Activated naive CD8-positive, alpha-beta T cell treated with anti-CD3 and anti-CD28 coated beads, Interleukin-2, amount 50 U/mL, for 24 hours (primary cell): Measurements from ENCODE around the gene ZFP36L2.

ENCODE experiments used
- ATAC-seq: fragments of 150-1000 bp; cut with Tn5 transposase; one replicate; pipeline ENCODE4 v1.10.0; 2021
- DNase-seq: peaks from one replicate; pipeline ENCODE4 v3.0.0; 2021
- H3K27ac Mint-ChIP-seq: one replicate; pipeline ENCODE4 v1.8.0; 2021; ENCODE audit warnings: mild to moderate bottlenecking, mixed read lengths
- H3K27me3 Mint-ChIP-seq: one replicate; pipeline ENCODE4 v1.8.0; 2021; ENCODE audit warnings: mixed read lengths
- H3K36me3 Mint-ChIP-seq: one replicate; pipeline ENCODE4 v1.8.0; 2021; ENCODE audit warnings: low read depth, mixed read lengths
- H3K4me1 Mint-ChIP-seq: one replicate; pipeline ENCODE4 v1.8.0; 2021; ENCODE audit warnings: mixed read lengths
- H3K4me3 Mint-ChIP-seq: one replicate; pipeline ENCODE4 v1.8.0; 2021; ENCODE audit warnings: mild to moderate bottlenecking, moderate library complexity, mixed read lengths
- H3K9me3 Mint-ChIP-seq: one replicate; pipeline ENCODE4 v1.8.0; 2021; ENCODE audit warnings: mixed read lengths

ZFP36L2 gene

GRCh38 chr2:43259512-43259911 lies 33.1 kb upstream of the ZFP36L2 start:
- H3K4me3 Mint-ChIP-seq: no peak overlapping the region
- no peak overlapping the region for H3K27ac Mint-ChIP-seq
- H3K27me3 Mint-ChIP-seq: no peaks in the 10 kb centered on the region
- H3K9me3 Mint-ChIP-seq: no peaks in the 10 kb centered on the region
- no peaks in the 10 kb centered on the region for H3K4me1 Mint-ChIP-seq
- DNase-seq: no peak
- H3K36me3 Mint-ChIP-seq: peaks cover 12% of the 10 kb centered on the region
- no peak for ATAC-seq

- Mint-ChIP-seq H3K36me3 (peaks cover 17% of the 10 kb centered on the region), H3K27me3 (no peaks in the 10 kb centered on the region), H3K27ac (no peak overlapping the region), H3K4me1 (no peaks in the 10 kb centered on the region), H3K4me3 (no peak overlapping the region), H3K9me3 (no peaks in the 10 kb centered on the region)
- DNase-seq (no peak), ATAC-seq (no peak)
Observed at GRCh38 chr2:43258547-43259156, 32.2 kb upstream of the ZFP36L2 start.

- H3K4me1 Mint-ChIP-seq: no peaks in the 10 kb centered on the region
- peaks cover 9% of the 10 kb centered on the region for H3K36me3 Mint-ChIP-seq
- no peaks in the 10 kb centered on the region for H3K9me3 Mint-ChIP-seq
- DNase-seq: no peak
- H3K27me3 Mint-ChIP-seq: no peaks in the 10 kb centered on the region
- H3K27ac Mint-ChIP-seq: no peak overlapping the region
- no peak for ATAC-seq
- no peak overlapping the region for H3K4me3 Mint-ChIP-seq
Observed at GRCh38 chr2:43255296-43255910, 29.0 kb upstream of the ZFP36L2 start.

GRCh38 chr2:43254331-43254730 lies 27.9 kb upstream of the ZFP36L2 start:
- Mint-ChIP-seq H3K4me3 (no peak overlapping the region), H3K9me3 (no peaks in the 10 kb centered on the region), H3K27me3 (no peaks in the 10 kb centered on the region), H3K4me1 (no peaks in the 10 kb centered on the region), H3K36me3 (peaks cover 9% of the 10 kb centered on the region), H3K27ac (no peak overlapping the region)
- no peak for ATAC-seq
- no peak for DNase-seq

- H3K4me3 Mint-ChIP-seq: no peak overlapping the region
- ATAC-seq: no peak
- DNase-seq: no peak
- H3K27ac Mint-ChIP-seq: no peak overlapping the region
- peaks cover 8% of the 10 kb centered on the region for H3K36me3 Mint-ChIP-seq
- no peaks in the 10 kb centered on the region for H3K9me3 Mint-ChIP-seq
- no peaks in the 10 kb centered on the region for H3K4me1 Mint-ChIP-seq
- H3K27me3 Mint-ChIP-seq: no peaks in the 10 kb centered on the region
Observed at GRCh38 chr2:43251171-43251731, 24.8 kb upstream of the ZFP36L2 start.

GRCh38 chr2:43250015-43250414 lies 23.6 kb upstream of the ZFP36L2 start:
- Mint-ChIP-seq H3K4me1 (no peaks in the 10 kb centered on the region), H3K27ac (no peak overlapping the region), H3K27me3 (no peaks in the 10 kb centered on the region), H3K9me3 (no peaks in the 10 kb centered on the region), H3K36me3 (peaks cover 10% of the 10 kb centered on the region), H3K4me3 (no peak overlapping the region)
- no peak for ATAC-seq
- DNase-seq: no peak

GRCh38 chr2:43248621-43249020 lies 22.2 kb upstream of the ZFP36L2 start:
- Mint-ChIP-seq H3K4me1 (no peaks in the 10 kb centered on the region), H3K27ac (no peak overlapping the region), H3K9me3 (no peaks in the 10 kb centered on the region), H3K4me3 (no peak overlapping the region), H3K27me3 (no peaks in the 10 kb centered on the region), H3K36me3 (peaks cover 7% of the 10 kb centered on the region)
- ATAC-seq: no peak
- DNase-seq: no peak

- Mint-ChIP-seq H3K4me3 (no peak overlapping the region), H3K9me3 (no peaks in the 10 kb centered on the region), H3K36me3 (peaks cover 7% of the 10 kb centered on the region), H3K4me1 (no peaks in the 10 kb centered on the region), H3K27me3 (no peaks in the 10 kb centered on the region), H3K27ac (no peak overlapping the region)
- no peak for ATAC-seq
- no peak for DNase-seq
Observed at GRCh38 chr2:43246641-43247040, 20.2 kb upstream of the ZFP36L2 start.

GRCh38 chr2:43241558-43241957 lies 15.2 kb upstream of the ZFP36L2 start:
- DNase-seq (no peak), ATAC-seq (no peak)
- Mint-ChIP-seq H3K4me1 (peaks cover 15% of the 10 kb centered on the region), H3K27me3 (no peaks in the 10 kb centered on the region), H3K36me3 (peaks cover 7% of the 10 kb centered on the region), H3K9me3 (no peaks in the 10 kb centered on the region), H3K27ac (no peak overlapping the region), H3K4me3 (no peak overlapping the region)

GRCh38 chr2:43240766-43241150 lies 14.4 kb upstream of the ZFP36L2 start:
- peaks cover 15% of the 10 kb centered on the region for H3K4me1 Mint-ChIP-seq
- H3K27me3 Mint-ChIP-seq: no peaks in the 10 kb centered on the region
- H3K9me3 Mint-ChIP-seq: no peaks in the 10 kb centered on the region
- DNase-seq: no peak
- no peak overlapping the region for H3K4me3 Mint-ChIP-seq
- H3K36me3 Mint-ChIP-seq: peaks cover 7% of the 10 kb centered on the region
- no peak for ATAC-seq
- no peak overlapping the region for H3K27ac Mint-ChIP-seq

GRCh38 chr2:43239981-43240765 lies 13.8 kb upstream of the ZFP36L2 start:
- Mint-ChIP-seq H3K27me3 (no peaks in the 10 kb centered on the region), H3K36me3 (peaks cover 5% of the 10 kb centered on the region), H3K9me3 (no peaks in the 10 kb centered on the region), H3K4me1 (peaks cover 15% of the 10 kb centered on the region), H3K27ac (peak overlapping the region; percentile 3), H3K4me3 (no peak overlapping the region)
- DNase-seq: no peak
- ATAC-seq: peak; percentile 27

- DNase-seq: no peak
- Mint-ChIP-seq H3K36me3 (peaks cover 2% of the 10 kb centered on the region), H3K27ac (no peak overlapping the region), H3K9me3 (no peaks in the 10 kb centered on the region), H3K4me1 (peaks cover 17% of the 10 kb centered on the region), H3K27me3 (no peaks in the 10 kb centered on the region), H3K4me3 (no peak overlapping the region)
- ATAC-seq: no peak
Observed at GRCh38 chr2:43238813-43239212, 12.4 kb upstream of the ZFP36L2 start.

GRCh38 chr2:43238176-43238575 lies 11.8 kb upstream of the ZFP36L2 start:
- Mint-ChIP-seq H3K27me3 (no peaks in the 10 kb centered on the region), H3K27ac (peak overlapping the region; percentile 11), H3K4me1 (peaks cover 20% of the 10 kb centered on the region), H3K9me3 (no peaks in the 10 kb centered on the region), H3K4me3 (no peak overlapping the region), H3K36me3 (peaks cover 2% of the 10 kb centered on the region)
- ATAC-seq: no peak
- DNase-seq: no peak

GRCh38 chr2:43233218-43234212 lies 7.1 kb upstream of the ZFP36L2 start:
- ATAC-seq: no peak
- Mint-ChIP-seq H3K27ac (peak overlapping the region; percentile 62), H3K4me3 (no peak overlapping the region)

More at GRCh38 chr2:43233218-43234212, 7.1 kb upstream of the ZFP36L2 start:
- Mint-ChIP-seq H3K4me1 (peaks cover 30% of the 10 kb centered on the region), H3K9me3 (no peaks in the 10 kb centered on the region), H3K36me3 (peaks cover 9% of the 10 kb centered on the region), H3K27me3 (no peaks in the 10 kb centered on the region)
- DNase-seq: no peak
